GM12878 (cell line): ENCODE results near the gene DIDO1. TPM values are rescaled to one million over a fixed set of nuclear protein-coding genes. Genes with fewer than 3 reads are reported as not detected.

ENCODE experiments used
- BHLHE40 ChIP-seq, 2 experiments: fragments of 450-650 bp in 1 of 2; IDR thresholded peaks; 2 replicates each; pipeline ENCODE4 v1.6.1; 2011 to 2017; ENCODE audit warnings: low read depth in 2 of 2, borderline replicate concordance in 1 of 2, improper control_type of control experiment in 1 of 2, low read length in 1 of 2, mild to moderate bottlenecking in 1 of 2
- CBX5 ChIP-seq: sonication (generic); IDR thresholded peaks from 2 replicates; pipeline ENCODE4 v1.6.1; 2016; ENCODE audit warnings: low read depth, moderate library complexity, mild to moderate bottlenecking, inconsistent platforms
- E2F4 ChIP-seq: IDR thresholded peaks from 2 replicates; pipeline ENCODE4 v1.6.1; 2012; ENCODE audit warnings: low read depth, low read length, improper control_type of control experiment
- E2F8 ChIP-seq: fragments of 450-650 bp; IDR thresholded peaks from 2 replicates; pipeline ENCODE4 v1.6.1; 2018; ENCODE audit warnings: mild to moderate bottlenecking, low read depth, moderate library complexity; ENCODE audit not compliant: partially characterized antibody
- E4F1 ChIP-seq: fragments of 450-650 bp; IDR thresholded peaks from 2 replicates; pipeline ENCODE4 v1.6.1; 2018; ENCODE audit warnings: borderline replicate concordance, mild to moderate bottlenecking; ENCODE audit not compliant: partially characterized antibody
- EED ChIP-seq: sonication (generic); IDR thresholded peaks from 2 replicates; pipeline ENCODE4 v1.6.1; 2016; ENCODE audit warnings: antibody characterized with exemption, low read depth
- JUNB ChIP-seq: IDR thresholded peaks from 2 replicates; pipeline ENCODE4 v1.6.1; 2016; ENCODE audit warnings: antibody characterized with exemption, mild to moderate bottlenecking
- MTA2 ChIP-seq: fragments of 450-650 bp; IDR thresholded peaks from 2 replicates; pipeline ENCODE4 v1.6.1; 2016; ENCODE audit warnings: low read depth, mild to moderate bottlenecking, moderate library complexity
- MXI1 ChIP-seq: fragments of 150-350 bp; IDR thresholded peaks from 2 replicates; pipeline ENCODE4 v1.6.1; 2011; ENCODE audit warnings: low read depth, mild to moderate bottlenecking, inconsistent platforms, low read length, improper control_type of control experiment
- NR2C2 ChIP-seq: IDR thresholded peaks from 2 replicates; pipeline ENCODE4 v1.6.1; 2011; ENCODE audit warnings: borderline replicate concordance, low read depth; ENCODE audit not compliant: control insufficient read depth, insufficient read length
- PAX8 ChIP-seq: fragments of 450-650 bp; IDR thresholded peaks from 2 replicates; pipeline ENCODE4 v1.6.1; 2017; ENCODE audit warnings: mild to moderate bottlenecking, moderate library complexity
- POLR2AphosphoS5 ChIP-seq: IDR thresholded peaks from 2 replicates; pipeline ENCODE4 v1.6.1; 2011; ENCODE audit warnings: mild to moderate bottlenecking, low read length, inconsistent platforms
- SIX5 ChIP-seq: IDR thresholded peaks from 2 replicates; pipeline ENCODE4 v1.6.1; 2011; ENCODE audit warnings: mild to moderate bottlenecking, low read depth, low read length, moderate library complexity; ENCODE audit not compliant: severe bottlenecking
- SKIL ChIP-seq: fragments of 450-650 bp; IDR thresholded peaks from 2 replicates; pipeline ENCODE4 v1.6.1; 2017; ENCODE audit warnings: mild to moderate bottlenecking, low read depth, inconsistent platforms; ENCODE audit not compliant: poor library complexity, severe bottlenecking
- SMAD5 ChIP-seq: IDR thresholded peaks from 2 replicates; pipeline ENCODE4 v1.6.1; 2016; ENCODE audit warnings: antibody characterized with exemption, low read depth
- TAF1 ChIP-seq: IDR thresholded peaks from 2 replicates; pipeline ENCODE4 v1.6.1; 2011; ENCODE audit warnings: mild to moderate bottlenecking, low read depth, low read length, borderline replicate concordance
- WRNIP1 ChIP-seq: IDR thresholded peaks from 2 replicates; pipeline ENCODE4 v1.6.1; 2011; ENCODE audit warnings: low read depth, low read length, improper control_type of control experiment, borderline replicate concordance
- polyA plus RNA-seq, 11 experiments: library from polyadenylated mRNA; depleted of rRNA in 4 of 11; unstranded in 6 of 11; stranded (reverse) in 5 of 11; fragments of >200 nt; fragmentation: Nextera tagmentation in 4 of 11; fragmentation: Illumina TruSeq in 1 of 11; extraction: Ambion mirVana in 4 of 11; extraction: Trizol in 1 of 11; gene quantifications; 1 replicate in 1 of 11; 2 replicates in 10 of 11; pipeline versions ENCODE4 v1.2.1 to v1.2.3, GENCODE V29; 2011 to 2016; ENCODE audit warnings: inconsistent platforms in 2 of 11, missing spikeins in 2 of 11, low read depth in 1 of 11
- total RNA-seq, 4 experiments: library from RNA; depleted of rRNA in 3 of 4; stranded (reverse); fragments of >200 nt in 3 of 4; fragmentation: Illumina TruSeq in 1 of 4; extraction: Trizol in 1 of 4; gene quantifications; 2 replicates each; pipeline versions ENCODE4 v1.2.1 to v1.2.3, GENCODE V29; 2013 to 2021

DIDO1 gene
- total and polyA plus RNA-seq, 10 of the 15 experiments (the other 5 are each of a cell fraction or from before 2014, with no cell fraction given), result 5.5 to 56.4 (median 38.4) TPM

GRCh38 chr20:62900052-62900691 lies 26.1 kb downstream of the DIDO1 start (continued):
- TF ChIP-seq E2F4, result no peak
- no peak for TF ChIP-seq CBX5
- no peak for TF ChIP-seq NR2C2
- TF ChIP-seq EED, result no peak
- no peak for TF ChIP-seq MXI1
- TF ChIP-seq WRNIP1, result no peak
- TF ChIP-seq E4F1, result no peak
- no peak for TF ChIP-seq BHLHE40 (IDR thresholded peaks at IDR 0.05; ENCODE audit: borderline replicate concordance in 1 of 2, low read depth in 2 of 2, low read length in 1 of 2)
- no peak for TF ChIP-seq PAX8
- TF ChIP-seq TAF1, result no peak
- TF ChIP-seq SIX5, result no peak
- TF ChIP-seq POLR2AphosphoS5, result no peak; the same call in 1 of the 2 replicates
- TF ChIP-seq E2F8, result no peak
- TF ChIP-seq MTA2, result no peak
- no peak for TF ChIP-seq SKIL
- no peak for TF ChIP-seq JUNB
- TF ChIP-seq SMAD5, result 0 out of 2 replicates have a peak, but pooled peaks have one; percentile 30
